IMR-90 (cell line): ENCODE measurements around the gene HS6ST2. TPM values are rescaled to one million over a fixed set of nuclear protein-coding genes. Genes with fewer than 3 reads are reported as not detected.

Experiments
- ATAC-seq: fragments of 200-7000 bp; cut with Tn5 transposase; 2 replicates; pipeline ENCODE4 v1.9.1; 2020; ENCODE audit warnings: low read depth, mild to moderate bottlenecking, moderate library complexity
- BruUV-seq: library from RNA; stranded (reverse); fragments of 400-500 nt; replicated peaks from 2 replicates; lab custom pipeline; 2021; lab: Mats Ljungman, UMichigan
- CTCF ChIA-PET: fragments of 300-600 bp; formaldehyde crosslinking; extraction: SDS; loops from one replicate; lab custom pipeline; 2021; ENCODE audit warnings: antibody characterized with exemption; lab: Yijun Ruan, JAX
- POLR2A ChIA-PET: fragments of 300-600 bp; sonication (Branson Sonifier 250); formaldehyde crosslinking; loops from one replicate; lab custom pipeline; 2022; ENCODE audit warnings: antibody characterized with exemption; ENCODE audit not compliant: unreplicated experiment; lab: Charles Lee
- DNase-seq: peaks from one replicate; pipeline ENCODE4 v3.0.0; 2013
- H2AFZ ChIP-seq: replicated peaks from 2 replicates; pipeline ENCODE3; 2013; ENCODE audit warnings: low read length, mild to moderate bottlenecking; ENCODE audit not compliant: poor library complexity
- H2AK5ac ChIP-seq: 2 replicates; pipeline ENCODE4 v1.6.1; 2013; ENCODE audit warnings: low read depth, low read length, inconsistent platforms
- H2AK9ac ChIP-seq: replicated peaks from 2 replicates; pipeline ENCODE3; 2013; ENCODE audit warnings: mild to moderate bottlenecking, low read depth, low read length, moderate library complexity; ENCODE audit not compliant: poor library complexity
- H2BK120ac ChIP-seq: 2 replicates; pipeline ENCODE4 v1.6.1; 2013; ENCODE audit warnings: low read depth, low read length, inconsistent platforms
- H2BK15ac ChIP-seq: 3 replicates; pipeline ENCODE4 v1.6.1; 2013; ENCODE audit warnings: low read depth, low read length, inconsistent platforms
- H2BK20ac ChIP-seq: 2 replicates; pipeline ENCODE4 v1.6.1; 2013; ENCODE audit warnings: low read depth, mild to moderate bottlenecking, inconsistent platforms, low read length, moderate library complexity
- H2BK5ac ChIP-seq: 2 replicates; pipeline ENCODE4 v1.6.1; 2013; ENCODE audit warnings: mild to moderate bottlenecking, low read depth, low read length, inconsistent platforms; ENCODE audit not compliant: poor library complexity, severe bottlenecking
- H3K14ac ChIP-seq: replicated peaks from 2 replicates; pipeline ENCODE4 v1.6.1; 2013; ENCODE audit warnings: low read depth, low read length, inconsistent platforms
- H3K18ac ChIP-seq: 2 replicates; pipeline ENCODE4 v1.6.1; 2013; ENCODE audit warnings: low read depth, low read length, control low read depth
- H3K23ac ChIP-seq: 2 replicates; pipeline ENCODE4 v1.6.1; 2013; ENCODE audit warnings: low read depth, low read length, inconsistent platforms
- H3K27ac ChIP-seq: 2 replicates; pipeline ENCODE4 v1.5.1; 2013; ENCODE audit warnings: mild to moderate bottlenecking, control low read depth, low read length; ENCODE audit not compliant: insufficient read depth
- H3K27me3 ChIP-seq: 2 replicates; pipeline ENCODE4 v1.6.1; 2013; ENCODE audit warnings: low read length; ENCODE audit not compliant: control insufficient read depth, insufficient read depth
- H3K36me3 ChIP-seq: 2 replicates; pipeline ENCODE4 v1.6.1; 2013; ENCODE audit warnings: low read length, mixed read lengths; ENCODE audit not compliant: control insufficient read depth, insufficient read depth
- H3K4ac ChIP-seq: 2 replicates; pipeline ENCODE4 v1.6.1; 2013; ENCODE audit warnings: low read depth, low read length, inconsistent platforms
- H3K4me1 ChIP-seq: 2 replicates; pipeline ENCODE4 v1.6.1; 2013; ENCODE audit warnings: low read length, mixed read lengths; ENCODE audit not compliant: control insufficient read depth, insufficient read depth
- H3K4me2 ChIP-seq: 2 replicates; pipeline ENCODE4 v1.6.1; 2013; ENCODE audit warnings: low read depth, mild to moderate bottlenecking, control low read depth, low read length, moderate library complexity
- H3K4me3 ChIP-seq: 2 replicates; pipeline ENCODE4 v1.5.1; 2013; ENCODE audit warnings: low read depth, mild to moderate bottlenecking, control low read depth, low read length, moderate library complexity; ENCODE audit not compliant: insufficient read depth
- H3K56ac ChIP-seq: 2 replicates; pipeline ENCODE4 v1.6.1; 2013; ENCODE audit warnings: low read length, inconsistent platforms; ENCODE audit not compliant: insufficient read depth; ENCODE audit errors: extremely low read depth
- H3K79me1 ChIP-seq, 2 experiments: 2 replicates each; pipeline ENCODE4 v1.6.1; 2013; ENCODE audit warnings: low read length in 2 of 2, inconsistent platforms in 1 of 2, low read depth in 1 of 2
- H3K9ac ChIP-seq: 2 replicates; pipeline ENCODE4 v1.6.1; 2013; ENCODE audit warnings: low read depth, low read length, control low read depth
- H3K9me1 ChIP-seq: 2 replicates; pipeline ENCODE4 v1.6.1; 2013; ENCODE audit warnings: low read length, inconsistent platforms; ENCODE audit not compliant: insufficient read depth
- H3K9me3 ChIP-seq: 2 replicates; pipeline ENCODE4 v1.6.1; 2013; ENCODE audit warnings: low read length; ENCODE audit not compliant: control insufficient read depth, insufficient read depth
- H4K20me1 ChIP-seq: 2 replicates; pipeline ENCODE4 v1.6.1; 2013; ENCODE audit warnings: low read length, inconsistent platforms; ENCODE audit not compliant: insufficient read depth
- H4K5ac ChIP-seq: 2 replicates; pipeline ENCODE4 v1.6.1; 2013; ENCODE audit warnings: mild to moderate bottlenecking, low read depth, low read length, control low read depth
- H4K8ac ChIP-seq, 2 experiments: 2 replicates each; pipeline ENCODE4 v1.6.1; 2013; ENCODE audit warnings: low read depth in 2 of 2, low read length in 2 of 2, control low read depth in 1 of 2, inconsistent platforms in 1 of 2
- H4K91ac ChIP-seq: 2 replicates; pipeline ENCODE4 v1.6.1; 2013; ENCODE audit warnings: low read depth, low read length, inconsistent platforms; ENCODE audit not compliant: insufficient read depth
- ELK1 ChIP-seq: fragments of 150-350 bp; IDR thresholded peaks from 2 replicates; pipeline ENCODE4 v1.6.1; 2016; ENCODE audit warnings: low read depth, mild to moderate bottlenecking, low read length, moderate library complexity, borderline replicate concordance
- FOS ChIP-seq: fragments of 150-350 bp; IDR thresholded peaks from 2 replicates; pipeline ENCODE4 v1.6.1; 2016; ENCODE audit warnings: low read depth, low read length
- MAFK ChIP-seq: IDR thresholded peaks from 2 replicates; pipeline ENCODE4 v1.6.1; 2012; ENCODE audit warnings: low read depth, low read length, improper control_type of control experiment
- RAD21 ChIP-seq: IDR thresholded peaks from 2 replicates; pipeline ENCODE4 v1.6.1; 2012; ENCODE audit warnings: low read length, improper control_type of control experiment
- RCOR1 ChIP-seq: IDR thresholded peaks from 2 replicates; pipeline ENCODE4 v1.6.1; 2012; ENCODE audit warnings: mild to moderate bottlenecking, low read length, improper control_type of control experiment; ENCODE audit not compliant: insufficient replicate concordance
- WGBS, 2 experiments: methylation state at CpG; one replicate each; pipeline versions ENCODE4 v1.1.5 to v1.1.7; 2013; ENCODE audit warnings: missing lambda C conversion rate in 2 of 2; ENCODE audit not compliant: insufficient read length in 1 of 2; ENCODE audit errors: extremely low coverage in 2 of 2; 5-methylcytosine and 5-hydroxymethylcytosine counted together
- dilution Hi-C: fragments of 300-500 bp; cut with HindIII; formaldehyde crosslinking; loops from one replicate; pipeline ENCODE4 v1.14.3; 2018; ENCODE audit warnings: low sequenced_read_pairs; ENCODE audit not compliant: unreplicated experiment
- in situ Hi-C: fragments of 300-500 bp; cut with MboI; formaldehyde crosslinking; loops from 3 replicates; pipeline ENCODE4 v1.14.3; 2019; ENCODE audit warnings: low sequenced_read_pairs, inconsistent platforms, mixed read lengths
- intact Hi-C: fragments of 100-400 bp; cut with micrococcal nuclease; formaldehyde crosslinking; loops from 2 replicates; pipeline ENCODE4 v1.10.0; 2022
- polyA plus RNA-seq, 3 experiments: library from polyadenylated mRNA; depleted of rRNA; stranded (reverse); fragments of >200 nt; gene quantifications; 2 replicates each; pipeline ENCODE4 v1.2.3, GENCODE V29; 2012; ENCODE audit warnings: low replicate concordance in 1 of 3
- total RNA-seq: library from RNA; depleted of rRNA; stranded (reverse); fragments of >200 nt; gene quantifications from 2 replicates; pipeline ENCODE4 v1.2.3, GENCODE V29; 2012
- TF ChIP-seq, protein P1 (sequence below): fragments of 150-350 bp; IDR thresholded peaks from 2 replicates; pipeline ENCODE4 v1.6.1; 2017; ENCODE audit warnings: mild to moderate bottlenecking, antibody characterized with exemption, low read length, low read depth

Gene HS6ST2
- total and polyA plus RNA-seq, 2 of the 4 experiments (the other 2 are of a cell fraction) = not detected

GRCh38 chrX:132668178-132668577 lies 290.3 kb downstream of the HS6ST2 start:
- Histone ChIP-seq H3K27me3 (peaks cover 6% of the 10 kb centered on the region; the same call in 1 of the 2 replicates), H3K4me2 (no peak overlapping the region), H2AK5ac (no peak overlapping the region), H2BK15ac (no peak overlapping the region), H3K27ac (no peak overlapping the region), H2BK20ac (no peak overlapping the region), H2BK5ac (no peak overlapping the region), H2AFZ (no peak overlapping the region), H3K9me1 (no peaks in the 10 kb centered on the region), H3K4me1 (no peaks in the 10 kb centered on the region), H2BK120ac (no peak overlapping the region), H4K91ac (no peak overlapping the region), H3K14ac (no peak overlapping the region), H4K20me1 (no peaks in the 10 kb centered on the region), H2AK9ac (no peak overlapping the region), H3K79me1 (no peaks in the 10 kb centered on the region), H4K8ac (no peak overlapping the region), H3K36me3 (no peaks in the 10 kb centered on the region), H3K9me3 (no peaks in the 10 kb centered on the region), H3K9ac (no peak overlapping the region), H3K4me3 (no peak overlapping the region), H4K5ac (no peak overlapping the region), H3K56ac (no peak overlapping the region), H3K18ac (no peak overlapping the region), H3K4ac (no peak overlapping the region), H3K23ac (no peak overlapping the region)
- dilution Hi-C loops (no loop called here), in situ Hi-C loops (no loop called here), intact Hi-C loops (no loop called here)
- BruUV-seq = no TSS peak
- ChIA-PET POLR2A (no interaction called here), CTCF (interaction anchor here (1.4 kb wide), 1 partner anchor 26 kb away, joined by 3 read pairs; no protein-coding TSS in a partner anchor)
- TF ChIP-seq RCOR1 (no peak), RAD21 (no peak), FOS (no peak), MAFK (no peak), ELK1 (no peak)
- TF ChIP-seq, protein P1, sequence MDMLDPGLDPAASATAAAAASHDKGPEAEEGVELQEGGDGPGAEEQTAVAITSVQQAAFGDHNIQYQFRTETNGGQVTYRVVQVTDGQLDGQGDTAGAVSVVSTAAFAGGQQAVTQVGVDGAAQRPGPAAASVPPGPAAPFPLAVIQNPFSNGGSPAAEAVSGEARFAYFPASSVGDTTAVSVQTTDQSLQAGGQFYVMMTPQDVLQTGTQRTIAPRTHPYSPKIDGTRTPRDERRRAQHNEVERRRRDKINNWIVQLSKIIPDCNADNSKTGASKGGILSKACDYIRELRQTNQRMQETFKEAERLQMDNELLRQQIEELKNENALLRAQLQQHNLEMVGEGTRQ = no peak
- DNase-seq = no peak
- no peak for ATAC-seq
- WGBS, 2 experiments = 44% methylated on average over 3 of the region's 6 CpGs; no CpG with 5 or more reads in 1 of the 2 experiments
